GM12801 (cell line): ENCODE data around the gene WDR72.

Experiments
- CTCF ChIP-seq: IDR thresholded peaks from one replicate; pipeline ENCODE4 v1.5.1; 2011; ENCODE audit warnings: control low read depth; ENCODE audit not compliant: insufficient read length; ENCODE audit errors: extremely low read depth

The WDR72 gene

GRCh38 chr15:53759411-53759931, at the start of gene WDR72:
WDR72 (minus strand) TSS chr15:53759663; CDS start chr15:53733149, 26,514 bp downstream.
- TF ChIP-seq CTCF = no peak

GRCh38 chr15:53808058-53808706, 48.7 kb upstream of the WDR72 start:
- no peak for TF ChIP-seq CTCF

- TF ChIP-seq CTCF = no peak
Observed at GRCh38 chr15:53807501-53807900, 48.0 kb upstream of the WDR72 start.

GRCh38 chr15:53802672-53803071, 43.2 kb upstream of the WDR72 start:
- no peak for TF ChIP-seq CTCF

- TF ChIP-seq CTCF = no peak
Observed at GRCh38 chr15:53791581-53791980, 32.1 kb upstream of the WDR72 start.

- TF ChIP-seq CTCF = no peak
Observed at GRCh38 chr15:53789654-53790375, 30.4 kb upstream of the WDR72 start.

GRCh38 chr15:53786401-53786800, 26.9 kb upstream of the WDR72 start:
- no peak for TF ChIP-seq CTCF
